HG03039 (cell line): ENCODE data around the gene C1orf116.
"Not testable (repeated sequence)": the region's sequence is repeated elsewhere in the genome, so short reads cannot be mapped to it uniquely, and the experiment has no call there.

ENCODE experiments used
- ATAC-seq: cut with Tn5 transposase; IDR thresholded peaks from one replicate; pipeline ENCODE4 v1.9.1; 2021; ENCODE audit warnings: mild to moderate bottlenecking, moderate library complexity; ENCODE audit not compliant: unreplicated experiment

C1orf116 gene

GRCh38 chr1:207059881-207060280 lies 27.3 kb upstream of the C1orf116 start:
- no peak for ATAC-seq

- ATAC-seq, result no peak
These were observed 26.6 kb upstream of the C1orf116 start for GRCh38 chr1:207058878-207059867.

DNA sequence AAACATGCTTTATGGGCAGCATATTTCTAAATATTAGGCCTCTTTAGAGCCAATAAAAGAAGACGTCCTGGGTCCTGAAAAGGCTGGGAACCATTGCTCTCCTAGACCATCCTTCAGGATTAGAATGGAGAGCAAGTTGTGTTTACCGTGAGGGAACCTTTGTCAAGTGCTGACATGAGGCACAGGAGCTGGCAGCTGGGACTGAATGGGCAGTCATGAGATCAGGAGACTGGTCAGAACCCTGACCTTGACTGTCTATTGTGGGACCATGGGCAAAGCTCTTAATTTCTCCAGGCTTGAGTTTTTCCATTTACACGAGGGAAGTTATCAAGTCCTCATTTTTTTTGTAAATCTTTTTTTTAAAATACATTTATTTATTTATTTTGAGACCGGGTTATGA lies 25.7 kb upstream of the C1orf116 start:
- no peak for ATAC-seq

DNA sequence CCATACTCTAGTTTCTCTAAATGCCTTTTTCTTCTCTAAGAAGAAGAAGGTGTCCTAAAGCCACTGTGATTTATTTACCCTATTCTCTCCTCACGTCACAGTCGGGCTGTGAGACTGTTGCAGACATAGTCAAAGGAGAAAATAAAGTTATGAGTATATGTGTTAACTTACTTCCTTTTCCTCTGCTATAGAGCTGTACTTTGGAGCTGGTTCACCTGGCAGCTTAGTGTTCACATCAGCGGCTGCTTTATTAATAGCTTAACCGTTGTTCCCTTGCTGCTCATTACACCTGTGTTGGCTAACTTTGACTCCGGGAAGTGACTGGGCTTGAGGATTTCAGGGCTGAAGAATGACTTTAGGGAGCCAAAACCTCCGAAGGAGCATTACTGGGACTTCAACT lies 24.1 kb upstream of the C1orf116 start:
- ATAC-seq, result no peak

- ATAC-seq, result no peak
These were observed 22.9 kb upstream of the C1orf116 start for GRCh38 chr1:207055386-207056001.

DNA sequence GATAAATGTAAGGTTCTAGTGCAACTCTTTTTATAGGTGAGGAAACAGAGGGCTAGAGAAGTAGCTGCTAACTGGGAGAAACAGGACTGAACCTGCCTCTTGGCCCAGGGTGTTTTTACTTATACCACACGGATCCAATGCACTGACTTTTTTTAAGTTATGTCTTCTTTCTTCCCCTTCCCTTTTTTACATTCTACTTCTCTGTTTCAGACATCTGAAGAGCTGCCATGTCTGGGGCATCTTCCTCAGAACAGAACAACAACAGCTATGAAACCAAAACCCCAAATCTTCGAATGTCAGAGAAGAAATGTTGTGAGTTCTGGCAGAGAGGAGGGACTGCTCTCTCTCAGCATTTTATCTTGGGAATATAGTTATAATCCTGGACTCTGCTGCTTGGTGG lies 21.9 kb upstream of the C1orf116 start:
- ATAC-seq, result no peak

DNA sequence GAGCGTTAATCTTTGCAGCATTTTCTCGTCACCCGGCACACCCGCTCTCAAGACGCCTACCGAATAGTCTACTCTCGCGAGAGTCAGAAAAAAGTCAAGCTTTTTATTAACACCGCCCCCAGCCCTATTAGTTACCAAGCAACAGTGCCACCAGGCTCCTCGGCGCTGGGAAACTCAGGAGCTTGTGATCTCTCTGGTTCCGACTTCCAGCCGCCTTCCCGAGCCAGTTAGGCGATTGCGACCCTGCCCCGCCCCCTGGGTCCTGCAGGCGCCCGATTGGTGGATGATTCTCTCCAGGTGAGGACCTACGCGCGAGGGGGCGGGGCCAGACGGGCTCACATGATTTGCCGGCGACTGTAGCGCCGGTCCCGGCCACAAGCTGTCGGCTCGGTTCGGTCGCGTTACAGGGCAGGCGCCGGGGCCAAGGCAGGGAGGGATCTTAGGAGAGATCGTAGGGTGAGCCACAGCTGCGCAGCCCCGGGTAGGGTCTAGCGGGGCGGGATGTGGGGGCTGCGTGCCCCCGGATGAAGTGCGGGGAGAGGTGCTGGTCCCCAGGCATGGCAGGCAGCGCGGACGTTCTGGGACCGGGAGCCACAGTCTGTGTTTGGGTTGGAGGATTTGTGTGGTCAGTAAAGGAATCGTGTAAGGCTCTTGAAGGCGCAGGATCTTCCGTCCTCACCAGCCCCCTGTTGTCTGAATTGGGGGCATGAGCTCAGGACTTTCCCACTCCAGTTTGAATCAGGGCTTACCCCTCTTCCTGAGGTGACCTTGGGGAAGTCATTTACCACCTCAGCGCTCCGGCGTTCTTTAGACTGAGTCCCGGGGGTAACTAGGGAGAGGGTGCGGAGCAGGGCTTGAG lies 20.6 kb upstream of the C1orf116 start, which contains the start of gene PFKFB2:
PFKFB2 (plus strand) TSS at position 365 of the 859 bp plus-strand sequence. CDS start 1,443 bp downstream, outside the sequence.
- peak; percentile 74 for ATAC-seq

GRCh38 chr1:207051191-207051943 lies 18.8 kb upstream of the C1orf116 start, which contains the start of gene YOD1:
YOD1 (minus strand) TSS chr1:207051208; CDS start chr1:207051030, 178 bp downstream.
- no peak for ATAC-seq

- peak; percentile 35 for ATAC-seq
These were observed 18.1 kb upstream of the C1orf116 start for GRCh38 chr1:207050480-207051190.

DNA sequence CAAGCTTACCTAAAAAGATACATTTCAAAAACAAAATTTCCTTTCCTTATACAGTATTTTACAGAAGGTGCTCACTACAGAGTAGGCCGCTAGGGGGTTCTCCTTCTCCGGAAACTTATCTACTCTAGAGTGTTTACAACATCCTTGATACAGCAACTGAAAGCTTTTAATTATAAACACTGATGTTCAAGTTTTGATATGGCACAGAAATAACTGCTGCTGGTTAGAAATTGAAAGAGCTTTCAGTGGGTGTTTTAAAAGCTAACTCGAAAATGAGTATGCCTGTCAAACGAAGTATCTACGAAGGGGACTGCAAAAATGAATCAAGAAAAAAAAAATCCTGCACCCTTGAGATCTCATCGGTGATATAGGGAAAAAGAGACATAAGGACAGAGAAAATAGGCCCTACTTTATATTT lies 17.4 kb upstream of the C1orf116 start:
- ATAC-seq, result peak; percentile 38

- ATAC-seq, result no peak
These were observed 17.0 kb upstream of the C1orf116 start for GRCh38 chr1:207049514-207049913.

- ATAC-seq, result no peak
These were observed 16.5 kb upstream of the C1orf116 start for GRCh38 chr1:207049054-207049453.

- no peak for ATAC-seq
These were observed 15.5 kb upstream of the C1orf116 start for GRCh38 chr1:207048041-207048440.

DNA sequence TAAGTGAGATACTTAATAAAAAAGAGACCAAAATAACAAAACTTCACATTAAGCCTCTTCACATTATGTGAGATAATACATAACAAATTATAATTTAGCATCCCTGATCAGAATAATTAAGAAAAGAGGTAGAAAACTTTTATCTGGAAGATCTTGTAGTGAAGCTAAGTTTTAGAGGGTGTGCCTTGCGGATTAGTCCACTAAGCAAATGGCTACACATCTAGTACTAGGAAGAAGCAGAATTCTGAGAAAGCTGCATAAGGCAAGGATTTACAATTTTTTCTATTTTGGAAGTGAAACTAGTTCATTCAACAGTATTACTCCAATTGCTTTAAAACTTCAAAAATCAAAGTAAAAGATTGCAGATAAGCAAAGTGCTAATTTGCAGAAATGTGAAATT lies 14.9 kb upstream of the C1orf116 start:
- ATAC-seq, result no peak

GRCh38 chr1:207045453-207045852 lies 12.9 kb upstream of the C1orf116 start:
- no peak for ATAC-seq

DNA sequence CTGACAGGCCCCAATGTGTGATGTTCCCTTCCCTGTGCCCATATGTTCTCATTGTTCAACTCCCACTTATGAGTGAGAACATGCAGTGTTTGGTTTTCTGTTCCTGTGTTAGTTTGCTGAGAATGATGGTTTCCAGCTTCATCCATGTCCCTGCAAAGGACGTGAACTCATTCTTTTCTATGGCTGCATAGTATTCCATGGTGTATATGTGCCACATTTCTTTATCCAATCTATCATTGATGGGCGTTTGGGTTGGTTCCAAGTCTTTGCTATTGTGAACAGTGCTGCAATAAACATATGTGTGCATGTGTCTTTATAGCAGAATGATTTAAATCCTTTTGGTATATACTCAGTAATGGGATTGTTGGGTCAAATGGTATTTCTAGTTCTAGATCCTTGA lies 8.8 kb upstream of the C1orf116 start:
- ATAC-seq, result not testable (repeated sequence)

DNA sequence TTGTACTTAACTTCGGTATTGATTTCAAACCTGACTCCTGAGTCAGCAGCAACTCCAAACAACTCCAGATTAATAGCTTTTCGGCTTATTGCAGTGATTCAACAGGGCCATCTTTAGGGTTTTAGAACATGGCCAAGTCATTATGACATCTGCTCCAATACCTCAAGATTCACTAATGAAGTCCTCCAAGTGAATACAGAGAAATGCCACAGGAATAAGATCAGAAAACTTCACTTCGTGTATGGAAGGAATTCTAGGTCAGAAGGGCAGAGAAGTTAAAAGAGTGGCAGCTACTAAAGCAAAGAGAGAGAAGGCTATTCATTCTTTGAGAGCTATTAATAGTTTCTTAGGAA lies 7.6 kb upstream of the C1orf116 start:
- no peak for ATAC-seq

- ATAC-seq, result no peak
These were observed 7.0 kb upstream of the C1orf116 start for GRCh38 chr1:207039380-207040180.

GRCh38 chr1:207036865-207037264 lies 4.3 kb upstream of the C1orf116 start:
- no peak for ATAC-seq
